ENCODE data around the gene ANXA6. TPM values are rescaled to one million over a fixed set of nuclear protein-coding genes. Genes with fewer than 3 reads are reported as not detected.
A peak's percentile ranks its signal among the peaks of the same experiment; 100 is the strongest.

ANXA6 gene
- polyA plus RNA-seq, 3 donors, result 60.6 to 124 (median 93.5) TPM

DNA sequence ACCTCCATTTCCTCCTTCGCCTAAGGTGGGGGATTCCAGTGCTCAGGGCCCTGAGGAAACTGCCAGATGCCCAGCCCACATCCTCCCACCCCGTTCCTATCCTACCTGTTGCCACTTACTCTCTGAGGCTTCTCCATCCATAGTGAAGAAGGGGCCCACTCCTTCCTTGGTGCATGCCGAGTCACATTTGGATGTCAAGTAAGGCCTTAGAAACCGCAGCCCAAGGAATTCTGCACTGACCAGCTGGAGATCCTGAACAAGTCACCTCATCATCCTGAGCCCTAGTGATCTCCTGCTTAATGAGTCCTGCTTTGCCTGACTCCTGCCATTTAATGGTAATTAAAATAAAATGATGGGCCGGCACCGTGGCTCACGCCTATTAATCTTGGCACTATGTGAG lies 70.1 kb downstream of the ANXA6 start:
- Histone ChIP-seq H3K4me1 (ENCODE audit: control insufficient read depth in 1 of 2, insufficient read depth in 2 of 2, low read length in 2 of 2) (peaks cover 68 to 81% of the 10 kb centered on the region in 2 donors), H4K20me1 (ENCODE audit: insufficient read depth, low read length) (no peaks in the 10 kb centered on the region), H3K27me3 (ENCODE audit: control insufficient read depth in 2 of 2, insufficient read depth in 2 of 2, low read length in 2 of 2) (no peaks in the 10 kb centered on the region), H3K9ac (ENCODE audit: insufficient read depth, low read length, poor library complexity, severe bottlenecking) (peak overlapping the region; percentile 40), H3K79me2 (ENCODE audit: insufficient read depth, low read length) (peaks cover 3% of the 10 kb centered on the region), H3K9me3 (replicated peaks in 1 of 2; ENCODE audit: control insufficient read depth in 1 of 2, insufficient read depth in 1 of 2, low read length in 2 of 2) (no peaks in the 10 kb centered on the region), H2AFZ (ENCODE audit: insufficient read depth, low read depth, low read length, poor library complexity, severe bottlenecking) (no peak overlapping the region), H3K36me3 (replicated peaks in 1 of 2; ENCODE audit: control insufficient read depth in 1 of 2, insufficient read depth in 2 of 2, low read length in 2 of 2) (no peaks in the 10 kb centered on the region), H3K4me3 (replicated peaks in 1 of 3; ENCODE audit: low read depth in 2 of 3, low read length in 3 of 3) (peak overlapping the region in 1 of 3 experiments; percentile 60), H3K27ac (ENCODE audit: low read depth in 1 of 2, low read length in 2 of 2) (no peak overlapping the region), H3K4me2 (replicated peaks; ENCODE audit: extremely low read depth, low read length, poor library complexity, severe bottlenecking) (peak overlapping the region; percentile 66)
- Mint-ChIP-seq H3K36me3 (peaks cover 0 to 6% of the 10 kb centered on the region in 2 donors), H3K4me3 (no peak overlapping the region), H3K9me3 (no peaks in the 10 kb centered on the region), H3K27me3 (ENCODE audit: low read depth in 3 of 3) (peaks cover 0 to 3% (median 0%) of the 10 kb centered on the region in 3 donors), H3K4me1 (peaks cover 80% of the 10 kb centered on the region), H3K27ac (peak overlapping the region in 3 of 7 donors; percentile 24 to 70 (median 40))
- 94% methylated on average over 2 of the region's 7 CpGs for WGBS (ENCODE audit: insufficient coverage)
- intact Hi-C loops (cut with micrococcal nuclease), result no loop called here
- TF ChIP-seq CTCF (IDR thresholded peaks at IDR 0.05), result no peak
- DNase-seq, result no peak

GRCh38 chr5:151086905-151087360 lies 70.6 kb downstream of the ANXA6 start:
- Histone ChIP-seq H3K4me2 (replicated peaks; ENCODE audit: extremely low read depth, low read length, poor library complexity, severe bottlenecking) (peak overlapping the region; percentile 66), H3K27ac (ENCODE audit: low read depth in 1 of 2, low read length in 2 of 2) (peak overlapping the region in 1 of 2 donors; percentile 79)

More at GRCh38 chr5:151086905-151087360, 70.6 kb downstream of the ANXA6 start:
- H3K9ac ChIP-seq (ENCODE audit: insufficient read depth, low read length, poor library complexity, severe bottlenecking), result peak overlapping the region; percentile 40
- H4K20me1 ChIP-seq (ENCODE audit: insufficient read depth, low read length), result no peaks in the 10 kb centered on the region
- H3K9me3 ChIP-seq (replicated peaks in 1 of 2; ENCODE audit: control insufficient read depth in 1 of 2, insufficient read depth in 1 of 2, low read length in 2 of 2), result no peaks in the 10 kb centered on the region
- Mint-ChIP-seq H3K27me3 (ENCODE audit: low read depth in 3 of 3) (peaks cover 0 to 3% (median 0%) of the 10 kb centered on the region in 3 donors), H3K36me3 (peaks cover 0 to 5% of the 10 kb centered on the region in 2 donors), H3K9me3 (no peaks in the 10 kb centered on the region), H3K4me1 (peaks cover 81% of the 10 kb centered on the region), H3K27ac (peak overlapping the region; percentile 50 to 88 (median 75)), H3K4me3 (peak overlapping the region; percentile 54 to 72)
- WGBS (ENCODE audit: insufficient coverage), result 8% methylated on average over 5 of the region's 10 CpGs
- no peak for TF ChIP-seq CTCF (IDR thresholded peaks at IDR 0.05)
- peaks cover 7% of the 10 kb centered on the region for H3K79me2 ChIP-seq (ENCODE audit: insufficient read depth, low read length)
- no peaks in the 10 kb centered on the region for H3K36me3 ChIP-seq (replicated peaks in 1 of 2; ENCODE audit: control insufficient read depth in 1 of 2, insufficient read depth in 2 of 2, low read length in 2 of 2)
- peak; percentile 65 to 84 (median 70) for DNase-seq
- H2AFZ ChIP-seq (ENCODE audit: insufficient read depth, low read depth, low read length, poor library complexity, severe bottlenecking), result no peak overlapping the region
- intact Hi-C loops (cut with micrococcal nuclease), result no loop called here
- peak overlapping the region in 2 of 3 experiments; percentile 1 to 60 for H3K4me3 ChIP-seq (replicated peaks in 1 of 3; ENCODE audit: low read depth in 2 of 3, low read length in 3 of 3)
- H3K4me1 ChIP-seq (ENCODE audit: control insufficient read depth in 1 of 2, insufficient read depth in 2 of 2, low read length in 2 of 2), result peaks cover 68 to 81% of the 10 kb centered on the region in 2 donors
- H3K27me3 ChIP-seq (ENCODE audit: control insufficient read depth in 2 of 2, insufficient read depth in 2 of 2, low read length in 2 of 2), result no peaks in the 10 kb centered on the region

Data from CD14-positive monocyte (primary cell).